AG09309 (cell line): Measurements from ENCODE around the gene FAXC.
"Not testable (repeated sequence)": the region's sequence is repeated elsewhere in the genome, so short reads cannot be mapped to it uniquely, and the experiment has no call there.

Source experiments
- DNase-seq: peaks from one replicate; pipeline ENCODE4 v3.0.0-alpha.2; 2010; ENCODE audit warnings: low read depth
- H3K4me3 ChIP-seq: 2 replicates; pipeline ENCODE4 v1.5.1; 2011; ENCODE audit warnings: mild to moderate bottlenecking, low read depth, low read length, moderate library complexity; ENCODE audit not compliant: control insufficient read depth
- TF ChIP-seq, protein P1 (sequence below): IDR thresholded peaks from 2 replicates; pipeline ENCODE4 v1.5.1; 2011; ENCODE audit warnings: mild to moderate bottlenecking, low read depth, low read length, inconsistent platforms; ENCODE audit not compliant: insufficient read depth, control insufficient read depth; ENCODE audit errors: missing control alignments

The FAXC gene

DNA sequence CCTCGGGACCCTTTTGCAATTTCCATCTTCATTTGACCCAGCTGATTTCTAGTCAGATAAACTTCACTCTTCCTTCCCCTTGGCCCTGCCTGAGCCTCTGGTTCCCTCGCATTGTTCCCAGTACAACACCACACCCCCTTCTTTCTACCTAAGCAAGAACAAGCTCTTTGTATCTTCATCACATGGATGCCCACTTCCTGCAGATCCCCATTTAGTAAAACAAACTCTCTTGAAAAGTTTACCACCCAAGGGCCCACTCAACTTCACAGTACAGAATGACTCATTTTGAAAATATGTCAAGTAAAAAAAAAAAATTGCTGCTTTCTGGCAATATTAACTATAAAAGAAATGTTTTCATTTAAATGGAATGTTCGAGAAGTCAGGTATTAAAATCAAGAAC is 5.2 kb downstream of the FAXC start:
- TF ChIP-seq, protein P1, sequence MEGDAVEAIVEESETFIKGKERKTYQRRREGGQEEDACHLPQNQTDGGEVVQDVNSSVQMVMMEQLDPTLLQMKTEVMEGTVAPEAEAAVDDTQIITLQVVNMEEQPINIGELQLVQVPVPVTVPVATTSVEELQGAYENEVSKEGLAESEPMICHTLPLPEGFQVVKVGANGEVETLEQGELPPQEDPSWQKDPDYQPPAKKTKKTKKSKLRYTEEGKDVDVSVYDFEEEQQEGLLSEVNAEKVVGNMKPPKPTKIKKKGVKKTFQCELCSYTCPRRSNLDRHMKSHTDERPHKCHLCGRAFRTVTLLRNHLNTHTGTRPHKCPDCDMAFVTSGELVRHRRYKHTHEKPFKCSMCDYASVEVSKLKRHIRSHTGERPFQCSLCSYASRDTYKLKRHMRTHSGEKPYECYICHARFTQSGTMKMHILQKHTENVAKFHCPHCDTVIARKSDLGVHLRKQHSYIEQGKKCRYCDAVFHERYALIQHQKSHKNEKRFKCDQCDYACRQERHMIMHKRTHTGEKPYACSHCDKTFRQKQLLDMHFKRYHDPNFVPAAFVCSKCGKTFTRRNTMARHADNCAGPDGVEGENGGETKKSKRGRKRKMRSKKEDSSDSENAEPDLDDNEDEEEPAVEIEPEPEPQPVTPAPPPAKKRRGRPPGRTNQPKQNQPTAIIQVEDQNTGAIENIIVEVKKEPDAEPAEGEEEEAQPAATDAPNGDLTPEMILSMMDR = no peak
- no peak for DNase-seq
- H3K4me3 ChIP-seq = no peak overlapping the region

DNA sequence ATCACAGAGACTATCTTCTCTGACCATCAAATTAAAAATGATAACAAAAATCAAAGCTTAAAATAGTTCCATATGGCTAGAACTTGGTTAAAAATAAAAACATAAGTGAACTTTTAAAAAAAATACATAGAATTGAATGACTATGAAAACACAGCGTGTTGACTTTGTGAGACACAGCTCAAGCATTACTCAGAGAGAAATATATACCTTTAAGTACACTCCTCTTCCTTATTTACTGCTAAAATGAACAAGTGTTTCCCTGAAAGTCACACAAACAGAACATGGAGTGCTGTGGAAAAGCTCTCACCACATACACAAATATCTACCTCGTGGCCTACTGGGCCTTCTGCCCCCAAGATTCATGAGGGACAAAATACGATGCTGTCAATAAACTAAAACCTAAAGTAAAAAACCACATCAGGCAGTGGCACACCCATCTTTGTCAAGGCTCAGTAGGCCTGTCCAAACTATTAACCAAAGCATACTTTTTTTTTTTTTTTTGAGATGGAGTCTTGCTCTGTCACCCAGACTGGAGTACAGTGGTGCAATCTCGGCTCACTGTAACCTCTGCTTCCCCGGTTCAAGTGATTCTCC is 7.5 kb downstream of the FAXC start:
- TF ChIP-seq, protein P1 = no peak
- no peak for DNase-seq
- H3K4me3 ChIP-seq = no peak overlapping the region

- TF ChIP-seq, protein P1 = no peak
- no peak for DNase-seq
- no peak overlapping the region for H3K4me3 ChIP-seq
Measured at GRCh38 chr6:99338188-99338587, 11.3 kb downstream of the FAXC start.

- not testable (repeated sequence) for H3K4me3 ChIP-seq, DNase-seq
Measured at GRCh38 chr6:99335298-99335697, 14.2 kb downstream of the FAXC start.

DNA sequence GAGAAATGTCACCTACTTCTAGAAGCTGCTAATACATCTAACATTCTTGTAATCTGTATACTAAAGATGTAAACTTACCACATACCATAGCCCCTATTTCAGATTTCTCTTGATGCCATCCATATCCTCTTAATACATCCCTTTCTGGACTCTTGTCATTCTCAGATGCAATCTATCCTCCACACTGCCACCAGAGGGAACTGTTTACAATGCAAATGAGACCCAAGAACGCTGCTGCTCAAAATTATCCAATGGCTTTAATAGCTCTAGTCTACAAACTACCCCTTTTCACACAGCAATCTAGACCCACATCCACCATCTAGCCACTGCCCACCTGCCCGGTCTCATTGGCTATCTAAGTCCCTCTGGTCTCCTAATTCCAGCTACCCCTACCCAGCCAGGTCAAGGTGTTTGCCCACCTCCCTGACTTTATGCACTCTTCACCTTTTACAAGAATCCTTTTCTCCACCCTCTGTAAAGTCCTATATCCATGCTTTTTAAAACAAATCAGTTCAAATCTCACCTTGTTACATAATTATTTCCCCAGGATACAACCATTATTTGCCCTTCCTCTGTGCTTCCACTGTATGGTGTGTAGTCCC is 14.8 kb downstream of the FAXC start:
- H3K4me3 ChIP-seq = no peak overlapping the region
- TF ChIP-seq, protein P1 = peak; percentile 74
- DNase-seq = peak; percentile 28

- TF ChIP-seq, protein P1 = no peak
- no peak overlapping the region for H3K4me3 ChIP-seq
Measured at GRCh38 chr6:99333068-99333467, 16.4 kb downstream of the FAXC start.

GRCh38 chr6:99331531-99331930 is 17.9 kb downstream of the FAXC start:
- DNase-seq = no peak
- TF ChIP-seq, protein P1 = no peak
- H3K4me3 ChIP-seq = no peak overlapping the region

More at GRCh38 chr6:99333068-99333467, 16.4 kb downstream of the FAXC start:
- DNase-seq = no peak
